HEK293 (cell line): ENCODE measurements around the gene WDR7.

ENCODE experiments used
- CTCF ChIA-PET: fragments of 350-600 bp; formaldehyde crosslinking; extraction: SDS; loops from one replicate; lab custom pipeline; 2021; ENCODE audit warnings: antibody characterized with exemption; lab: Yijun Ruan, JAX
- POLR2A ChIA-PET: fragments of 300-600 bp; formaldehyde crosslinking; extraction: SDS; loops from one replicate; lab custom pipeline; 2020; ENCODE audit warnings: antibody characterized with exemption, inconsistent platforms; lab: Yijun Ruan, JAX
- H3K27ac ChIP-seq: fragments of 200-500 bp; sonication (Bioruptor generic); 2 replicates; pipeline ENCODE4 v1.5.1; 2014; ENCODE audit warnings: low read depth, low read length, control low read depth, inconsistent platforms; ENCODE audit errors: extremely low read depth
- H3K36me3 ChIP-seq, 2 experiments: fragments of 200-500 bp in 1 of 2; sonication (Bioruptor generic) in 1 of 2; 1 replicate in 1 of 2; 2 replicates in 1 of 2; pipeline ENCODE4 v1.5.1; 2014 to 2017; ENCODE audit warnings: inconsistent platforms in 2 of 2, low read length in 2 of 2; ENCODE audit not compliant: control insufficient read depth in 2 of 2, insufficient read depth in 1 of 2
- H3K4me1 ChIP-seq: fragments of 200-500 bp; sonication (Bioruptor generic); 2 replicates; pipeline ENCODE4 v1.5.1; 2014; ENCODE audit warnings: mild to moderate bottlenecking, low read length, inconsistent platforms; ENCODE audit not compliant: control insufficient read depth, insufficient read depth
- H3K4me3 ChIP-seq: 2 replicates; pipeline ENCODE4 v1.5.1; 2011; ENCODE audit warnings: low read depth, mild to moderate bottlenecking, control low read depth, low read length, moderate library complexity
- H3K9me3 ChIP-seq: fragments of 200-500 bp; sonication (Bioruptor generic); 2 replicates; pipeline ENCODE4 v1.5.1; 2014; ENCODE audit warnings: low read depth, low read length, inconsistent platforms; ENCODE audit not compliant: control insufficient read depth, insufficient read depth
- BCL11A ChIP-seq: fragments of 450-650 bp; formaldehyde crosslinking; IDR thresholded peaks from 2 replicates; pipeline ENCODE4 v1.5.1; 2016; ENCODE audit warnings: low read depth, missing biosample characterization, missing genetic modification characterization
- ELK4 ChIP-seq: IDR thresholded peaks from 2 replicates; pipeline ENCODE4 v1.6.1; 2011; ENCODE audit warnings: mild to moderate bottlenecking, low read depth, low read length, borderline replicate concordance
- GFI1B ChIP-seq: fragments of 450-650 bp; formaldehyde crosslinking; IDR thresholded peaks from 2 replicates; pipeline ENCODE4 v1.5.1; 2016; ENCODE audit warnings: missing biosample characterization, missing genetic modification characterization
- KLF9 ChIP-seq: fragments of 450-650 bp; formaldehyde crosslinking; IDR thresholded peaks from 2 replicates; pipeline ENCODE4 v1.5.1; 2016; ENCODE audit warnings: missing biosample characterization, missing genetic modification characterization, low read depth
- MZF1 ChIP-seq: fragments of 450-650 bp; formaldehyde crosslinking; IDR thresholded peaks from 2 replicates; pipeline ENCODE4 v1.5.1; 2017; ENCODE audit warnings: missing biosample characterization, missing genetic modification characterization, borderline replicate concordance
- PRDM1 ChIP-seq: fragments of 450-650 bp; formaldehyde crosslinking; IDR thresholded peaks from 2 replicates; pipeline ENCODE4; 2016; ENCODE audit warnings: missing biosample characterization, missing genetic modification characterization
- SCRT2 ChIP-seq: fragments of 450-650 bp; formaldehyde crosslinking; IDR thresholded peaks from 2 replicates; pipeline ENCODE4 v1.5.1; 2016; ENCODE audit warnings: missing biosample characterization, missing genetic modification characterization
- TSHZ1 ChIP-seq: fragments of 450-650 bp; formaldehyde crosslinking; IDR thresholded peaks from 2 replicates; pipeline ENCODE4 v1.5.1; 2016; ENCODE audit warnings: missing biosample characterization, missing genetic modification characterization, borderline replicate concordance
- ZBTB8A ChIP-seq: fragments of 450-650 bp; formaldehyde crosslinking; IDR thresholded peaks from 2 replicates; pipeline ENCODE4 v1.5.1; 2016; ENCODE audit warnings: missing biosample characterization, missing genetic modification characterization
- ZNF10 ChIP-seq: fragments of 450-650 bp; formaldehyde crosslinking; IDR thresholded peaks from 2 replicates; pipeline ENCODE4 v1.5.1; 2017; ENCODE audit warnings: missing biosample characterization, missing genetic modification characterization
- ZNF23 ChIP-seq: fragments of 450-650 bp; formaldehyde crosslinking; IDR thresholded peaks from 2 replicates; pipeline ENCODE4 v1.5.1; 2016; ENCODE audit warnings: missing biosample characterization, missing genetic modification characterization, borderline replicate concordance
- ZNF239 ChIP-seq: fragments of 450-650 bp; formaldehyde crosslinking; IDR thresholded peaks from 2 replicates; pipeline ENCODE4 v1.5.1; 2016; ENCODE audit warnings: missing biosample characterization, missing genetic modification characterization
- ZNF248 ChIP-seq: fragments of 450-650 bp; formaldehyde crosslinking; IDR thresholded peaks from 2 replicates; pipeline ENCODE4 v1.5.1; 2017; ENCODE audit warnings: missing biosample characterization, missing genetic modification characterization
- ZNF423 ChIP-seq: fragments of 450-650 bp; formaldehyde crosslinking; IDR thresholded peaks from 2 replicates; pipeline ENCODE4 v1.5.1; 2016; ENCODE audit warnings: missing biosample characterization, missing genetic modification characterization
- ZNF449 ChIP-seq: fragments of 450-650 bp; formaldehyde crosslinking; IDR thresholded peaks from 2 replicates; pipeline ENCODE4 v1.5.1; 2017; ENCODE audit warnings: missing biosample characterization, mild to moderate bottlenecking, missing genetic modification characterization, moderate library complexity
- ZNF645 ChIP-seq: fragments of 450-650 bp; formaldehyde crosslinking; IDR thresholded peaks from 2 replicates; pipeline ENCODE4; 2016; ENCODE audit warnings: missing biosample characterization, missing genetic modification characterization
- ZNF660 ChIP-seq: fragments of 450-650 bp; IDR thresholded peaks from 2 replicates; pipeline ENCODE4 v1.5.1; 2018; ENCODE audit warnings: missing biosample characterization, mild to moderate bottlenecking, missing genetic modification characterization
- ZNF670 ChIP-seq: fragments of 450-650 bp; formaldehyde crosslinking; IDR thresholded peaks from 2 replicates; pipeline ENCODE4 v1.5.1; 2016; ENCODE audit warnings: missing biosample characterization, missing genetic modification characterization, low read depth
- ZNF747 ChIP-seq: fragments of 450-650 bp; formaldehyde crosslinking; IDR thresholded peaks from 2 replicates; pipeline ENCODE4 v1.5.1; 2016; ENCODE audit warnings: missing biosample characterization, missing genetic modification characterization
- ZNF830 ChIP-seq: fragments of 450-650 bp; IDR thresholded peaks from 2 replicates; pipeline ENCODE4 v1.5.0; 2018; ENCODE audit warnings: missing biosample characterization, missing genetic modification characterization, low read depth, mild to moderate bottlenecking, moderate library complexity
- ZSCAN4 ChIP-seq: fragments of 450-650 bp; formaldehyde crosslinking; IDR thresholded peaks from 2 replicates; pipeline ENCODE4 v1.5.1; 2017; ENCODE audit warnings: missing biosample characterization, missing genetic modification characterization
- ZXDB ChIP-seq: fragments of 450-650 bp; formaldehyde crosslinking; IDR thresholded peaks from 2 replicates; pipeline ENCODE4 v1.5.1; 2016; ENCODE audit warnings: missing biosample characterization, missing genetic modification characterization

WDR7 gene

GRCh38 chr18:56647071-56647470, 4.1 kb upstream of the WDR7 start:
- no peak overlapping the region for H3K4me3 ChIP-seq
- TF ChIP-seq ZNF747 (no peak), GFI1B (tag by site-specific recombination) (no peak)
- no peaks in the 10 kb centered on the region for H3K4me1 ChIP-seq
- ChIA-PET CTCF (interaction anchor here (0.6 kb wide), 1 partner anchor 1310 kb away, joined by 3 read pairs; no protein-coding TSS in a partner anchor), POLR2A (no interaction called here)
- no peaks in the 10 kb centered on the region; a peak in 1 of 3 replicates for H3K36me3 ChIP-seq
- H3K9me3 ChIP-seq = no peaks in the 10 kb centered on the region
- no peak overlapping the region for H3K27ac ChIP-seq

GRCh38 chr18:56647951-56648893, 2.9 kb upstream of the WDR7 start:
- TF ChIP-seq ZSCAN4 (tag by site-specific recombination) = no peak
- no peak for TF ChIP-seq ZNF645
- no peak for TF ChIP-seq ZNF660 (tag by site-specific recombination)
- TF ChIP-seq ELK4 = no peak
- TF ChIP-seq ZNF10 (tag by site-specific recombination) = no peak
- TF ChIP-seq ZNF239 = no peak
- TF ChIP-seq KLF9 = no peak
- no peak for TF ChIP-seq TSHZ1 (tag by site-specific recombination)
- no peak for TF ChIP-seq ZXDB (tag by site-specific recombination)
- TF ChIP-seq ZNF830 (tag by site-specific recombination) = no peak
- no peak for TF ChIP-seq BCL11A (tag by site-specific recombination)
- no peak for TF ChIP-seq MZF1
- no peak for TF ChIP-seq SCRT2
- no peak for TF ChIP-seq ZNF248 (tag by site-specific recombination)
- no peak for TF ChIP-seq ZNF449 (tag by site-specific recombination)
- TF ChIP-seq ZNF23 (tag by site-specific recombination) = no peak
- TF ChIP-seq PRDM1 (tag by site-specific recombination) = no peak
- TF ChIP-seq ZNF423 (tag by site-specific recombination) = no peak
- TF ChIP-seq ZBTB8A (tag by site-specific recombination) = no peak
- TF ChIP-seq ZNF670 = no peak
- TF ChIP-seq, all 188 proteins: peak for 0
- CTCF ChIA-PET = interaction anchor here (0.6 kb wide), 1 partner anchor 982 kb away, joined by 3 read pairs; no protein-coding TSS in a partner anchor
- Histone ChIP-seq H3K9me3 (no peaks in the 10 kb centered on the region), H3K36me3 (no peaks in the 10 kb centered on the region; a peak in 1 of 3 replicates), H3K4me1 (no peaks in the 10 kb centered on the region), H3K4me3 (no peak overlapping the region), H3K27ac (no peak overlapping the region)
- POLR2A ChIA-PET = no interaction called here
